Measurements from ENCODE around the gene CRABP2. TPM values are rescaled to one million over a fixed set of nuclear protein-coding genes. Genes with fewer than 3 reads are reported as not detected.

Gene CRABP2
- total and polyA plus RNA-seq, 2 experiments from 2014 or later, result 45.9 to 137 TPM

GRCh38 chr1:156751757-156752481 is 46.5 kb upstream of the CRABP2 start:
- H3K27me3 Mint-ChIP-seq (ENCODE audit: insufficient read depth, low read depth, poor library complexity), result peaks cover 12% of the 10 kb centered on the region

More at GRCh38 chr1:156751757-156752481, 46.5 kb upstream of the CRABP2 start:
- Histone ChIP-seq H4K20me1 (replicated peaks; ENCODE audit: insufficient read depth) (peaks cover 7% of the 10 kb centered on the region; the same call in 1 of the 2 replicates), H3F3A (replicated peaks; ENCODE audit: low read depth) (peaks cover 29% of the 10 kb centered on the region), H3K27me3 (ENCODE audit: insufficient read depth) (no peaks in the 10 kb centered on the region), H3K4me1 (ENCODE audit: insufficient read depth) (peaks cover 39% of the 10 kb centered on the region), H3K36me3 (ENCODE audit: insufficient read depth) (no peaks in the 10 kb centered on the region), H3K79me2 (replicated peaks; ENCODE audit: insufficient read depth) (peaks cover 53% of the 10 kb centered on the region), H3K4me2 (peak overlapping the region; percentile 78), H3K4me3 (peak overlapping the region; percentile 99), H2AFZ (peak overlapping the region; percentile 89), H3K27ac (ENCODE audit: low read depth) (peak overlapping the region; percentile 97), H3K9me2 (ENCODE audit: insufficient read depth) (no peaks in the 10 kb centered on the region)
- Mint-ChIP-seq H3K27ac (peak overlapping the region; percentile 97), H3K4me1 (peaks cover 38% of the 10 kb centered on the region), H3K9me3 (no peaks in the 10 kb centered on the region), H3K36me3 (ENCODE audit: low read depth) (peaks cover 21% of the 10 kb centered on the region), H3K4me3 (peak overlapping the region; percentile 89)
- peak; percentile 98 for DNase-seq (ENCODE audit: low spot score)
- TF ChIP-seq POLR2AphosphoS5 (IDR thresholded peaks at IDR 0.05; ENCODE audit: low read depth), result peak; percentile 53
- no peak for TF ChIP-seq NANOG (IDR thresholded peaks at IDR 0.05; ENCODE audit: borderline replicate concordance)
- no peak for TF ChIP-seq JUNB (IDR thresholded peaks at IDR 0.05; ENCODE audit: unreplicated experiment)
- TF ChIP-seq CREB1 (CRISPR knock-in tag; IDR thresholded peaks at IDR 0.05; ENCODE audit: low read depth), result peak; percentile 73
- TF ChIP-seq, protein P1, sequence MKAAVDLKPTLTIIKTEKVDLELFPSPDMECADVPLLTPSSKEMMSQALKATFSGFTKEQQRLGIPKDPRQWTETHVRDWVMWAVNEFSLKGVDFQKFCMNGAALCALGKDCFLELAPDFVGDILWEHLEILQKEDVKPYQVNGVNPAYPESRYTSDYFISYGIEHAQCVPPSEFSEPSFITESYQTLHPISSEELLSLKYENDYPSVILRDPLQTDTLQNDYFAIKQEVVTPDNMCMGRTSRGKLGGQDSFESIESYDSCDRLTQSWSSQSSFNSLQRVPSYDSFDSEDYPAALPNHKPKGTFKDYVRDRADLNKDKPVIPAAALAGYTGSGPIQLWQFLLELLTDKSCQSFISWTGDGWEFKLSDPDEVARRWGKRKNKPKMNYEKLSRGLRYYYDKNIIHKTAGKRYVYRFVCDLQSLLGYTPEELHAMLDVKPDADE (IDR thresholded peaks at IDR 0.05), result peak; percentile 90
- TF ChIP-seq, protein P2, sequence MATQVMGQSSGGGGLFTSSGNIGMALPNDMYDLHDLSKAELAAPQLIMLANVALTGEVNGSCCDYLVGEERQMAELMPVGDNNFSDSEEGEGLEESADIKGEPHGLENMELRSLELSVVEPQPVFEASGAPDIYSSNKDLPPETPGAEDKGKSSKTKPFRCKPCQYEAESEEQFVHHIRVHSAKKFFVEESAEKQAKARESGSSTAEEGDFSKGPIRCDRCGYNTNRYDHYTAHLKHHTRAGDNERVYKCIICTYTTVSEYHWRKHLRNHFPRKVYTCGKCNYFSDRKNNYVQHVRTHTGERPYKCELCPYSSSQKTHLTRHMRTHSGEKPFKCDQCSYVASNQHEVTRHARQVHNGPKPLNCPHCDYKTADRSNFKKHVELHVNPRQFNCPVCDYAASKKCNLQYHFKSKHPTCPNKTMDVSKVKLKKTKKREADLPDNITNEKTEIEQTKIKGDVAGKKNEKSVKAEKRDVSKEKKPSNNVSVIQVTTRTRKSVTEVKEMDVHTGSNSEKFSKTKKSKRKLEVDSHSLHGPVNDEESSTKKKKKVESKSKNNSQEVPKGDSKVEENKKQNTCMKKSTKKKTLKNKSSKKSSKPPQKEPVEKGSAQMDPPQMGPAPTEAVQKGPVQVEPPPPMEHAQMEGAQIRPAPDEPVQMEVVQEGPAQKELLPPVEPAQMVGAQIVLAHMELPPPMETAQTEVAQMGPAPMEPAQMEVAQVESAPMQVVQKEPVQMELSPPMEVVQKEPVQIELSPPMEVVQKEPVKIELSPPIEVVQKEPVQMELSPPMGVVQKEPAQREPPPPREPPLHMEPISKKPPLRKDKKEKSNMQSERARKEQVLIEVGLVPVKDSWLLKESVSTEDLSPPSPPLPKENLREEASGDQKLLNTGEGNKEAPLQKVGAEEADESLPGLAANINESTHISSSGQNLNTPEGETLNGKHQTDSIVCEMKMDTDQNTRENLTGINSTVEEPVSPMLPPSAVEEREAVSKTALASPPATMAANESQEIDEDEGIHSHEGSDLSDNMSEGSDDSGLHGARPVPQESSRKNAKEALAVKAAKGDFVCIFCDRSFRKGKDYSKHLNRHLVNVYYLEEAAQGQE (IDR thresholded peaks at IDR 0.05; ENCODE audit: unreplicated experiment), result no peak
- TF ChIP-seq, protein P3, sequence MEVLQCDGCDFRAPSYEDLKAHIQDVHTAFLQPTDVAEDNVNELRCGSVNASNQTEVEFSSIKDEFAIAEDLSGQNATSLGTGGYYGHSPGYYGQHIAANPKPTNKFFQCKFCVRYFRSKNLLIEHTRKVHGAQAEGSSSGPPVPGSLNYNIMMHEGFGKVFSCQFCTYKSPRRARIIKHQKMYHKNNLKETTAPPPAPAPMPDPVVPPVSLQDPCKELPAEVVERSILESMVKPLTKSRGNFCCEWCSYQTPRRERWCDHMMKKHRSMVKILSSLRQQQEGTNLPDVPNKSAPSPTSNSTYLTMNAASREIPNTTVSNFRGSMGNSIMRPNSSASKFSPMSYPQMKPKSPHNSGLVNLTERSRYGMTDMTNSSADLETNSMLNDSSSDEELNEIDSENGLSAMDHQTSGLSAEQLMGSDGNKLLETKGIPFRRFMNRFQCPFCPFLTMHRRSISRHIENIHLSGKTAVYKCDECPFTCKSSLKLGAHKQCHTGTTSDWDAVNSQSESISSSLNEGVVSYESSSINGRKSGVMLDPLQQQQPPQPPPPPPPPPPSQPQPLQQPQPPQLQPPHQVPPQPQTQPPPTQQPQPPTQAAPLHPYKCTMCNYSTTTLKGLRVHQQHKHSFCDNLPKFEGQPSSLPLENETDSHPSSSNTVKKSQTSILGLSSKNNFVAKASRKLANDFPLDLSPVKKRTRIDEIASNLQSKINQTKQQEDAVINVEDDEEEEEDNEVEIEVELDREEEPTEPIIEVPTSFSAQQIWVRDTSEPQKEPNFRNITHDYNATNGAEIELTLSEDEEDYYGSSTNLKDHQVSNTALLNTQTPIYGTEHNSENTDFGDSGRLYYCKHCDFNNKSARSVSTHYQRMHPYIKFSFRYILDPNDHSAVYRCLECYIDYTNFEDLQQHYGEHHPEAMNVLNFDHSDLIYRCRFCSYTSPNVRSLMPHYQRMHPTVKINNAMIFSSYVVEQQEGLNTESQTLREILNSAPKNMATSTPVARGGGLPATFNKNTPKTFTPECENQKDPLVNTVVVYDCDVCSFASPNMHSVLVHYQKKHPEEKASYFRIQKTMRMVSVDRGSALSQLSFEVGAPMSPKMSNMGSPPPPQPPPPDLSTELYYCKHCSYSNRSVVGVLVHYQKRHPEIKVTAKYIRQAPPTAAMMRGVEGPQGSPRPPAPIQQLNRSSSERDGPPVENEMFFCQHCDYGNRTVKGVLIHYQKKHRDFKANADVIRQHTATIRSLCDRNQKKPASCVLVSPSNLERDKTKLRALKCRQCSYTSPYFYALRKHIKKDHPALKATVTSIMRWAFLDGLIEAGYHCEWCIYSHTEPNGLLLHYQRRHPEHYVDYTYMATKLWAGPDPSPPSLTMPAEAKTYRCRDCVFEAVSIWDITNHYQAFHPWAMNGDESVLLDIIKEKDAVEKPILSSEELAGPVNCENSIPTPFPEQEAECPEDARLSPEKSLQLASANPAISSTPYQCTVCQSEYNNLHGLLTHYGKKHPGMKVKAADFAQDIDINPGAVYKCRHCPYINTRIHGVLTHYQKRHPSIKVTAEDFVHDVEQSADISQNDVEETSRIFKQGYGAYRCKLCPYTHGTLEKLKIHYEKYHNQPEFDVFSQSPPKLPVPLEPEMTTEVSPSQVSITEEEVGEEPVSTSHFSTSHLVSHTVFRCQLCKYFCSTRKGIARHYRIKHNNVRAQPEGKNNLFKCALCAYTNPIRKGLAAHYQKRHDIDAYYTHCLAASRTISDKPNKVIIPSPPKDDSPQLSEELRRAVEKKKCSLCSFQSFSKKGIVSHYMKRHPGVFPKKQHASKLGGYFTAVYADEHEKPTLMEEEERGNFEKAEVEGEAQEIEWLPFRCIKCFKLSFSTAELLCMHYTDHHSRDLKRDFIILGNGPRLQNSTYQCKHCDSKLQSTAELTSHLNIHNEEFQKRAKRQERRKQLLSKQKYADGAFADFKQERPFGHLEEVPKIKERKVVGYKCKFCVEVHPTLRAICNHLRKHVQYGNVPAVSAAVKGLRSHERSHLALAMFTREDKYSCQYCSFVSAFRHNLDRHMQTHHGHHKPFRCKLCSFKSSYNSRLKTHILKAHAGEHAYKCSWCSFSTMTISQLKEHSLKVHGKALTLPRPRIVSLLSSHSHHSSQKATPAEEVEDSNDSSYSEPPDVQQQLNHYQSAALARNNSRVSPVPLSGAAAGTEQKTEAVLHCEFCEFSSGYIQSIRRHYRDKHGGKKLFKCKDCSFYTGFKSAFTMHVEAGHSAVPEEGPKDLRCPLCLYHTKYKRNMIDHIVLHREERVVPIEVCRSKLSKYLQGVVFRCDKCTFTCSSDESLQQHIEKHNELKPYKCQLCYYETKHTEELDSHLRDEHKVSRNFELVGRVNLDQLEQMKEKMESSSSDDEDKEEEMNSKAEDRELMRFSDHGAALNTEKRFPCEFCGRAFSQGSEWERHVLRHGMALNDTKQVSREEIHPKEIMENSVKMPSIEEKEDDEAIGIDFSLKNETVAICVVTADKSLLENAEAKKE (CRISPR knock-in tag; IDR thresholded peaks at IDR 0.05), result no peak
- no peak for TF ChIP-seq ZNF331 (CRISPR knock-in tag; IDR thresholded peaks at IDR 0.05; ENCODE audit: low read depth)
- TF ChIP-seq ZNF114 (CRISPR knock-in tag; IDR thresholded peaks at IDR 0.05), result no peak
- ATAC-seq, result peak; percentile 73
